Central memory CD8-positive, alpha-beta T cell (primary cell): ENCODE results near the gene SCFD2.
"Not testable (repeated sequence)": the region's sequence is repeated elsewhere in the genome, so short reads cannot be mapped to it uniquely, and the experiment has no call there.

ENCODE experiments used
- ATAC-seq: fragments of 150-1000 bp; cut with Tn5 transposase; replicated peaks from 2 replicates; pipeline ENCODE4 v1.10.0; 2022; ENCODE audit warnings: mild to moderate bottlenecking, moderate FRiP score, moderate number of reproducible peaks; ENCODE audit not compliant: poor library complexity, severe bottlenecking; ENCODE audit errors: extremely low read depth
- DNase-seq, 2 donors: peaks; one replicate each; pipeline ENCODE4 v3.0.0; 2021; ENCODE audit warnings: low spot score in 2 of 2
- H3K27ac Mint-ChIP-seq: one replicate; pipeline ENCODE4 v1.8.0; 2022; ENCODE audit warnings: low read depth, mild to moderate bottlenecking, moderate library complexity, mixed read lengths
- H3K27me3 Mint-ChIP-seq: one replicate; pipeline ENCODE4 v1.8.0; 2022; ENCODE audit warnings: mixed read lengths
- H3K36me3 Mint-ChIP-seq: one replicate; pipeline ENCODE4 v1.8.0; 2022; ENCODE audit warnings: mild to moderate bottlenecking, moderate library complexity, mixed read lengths; ENCODE audit not compliant: insufficient read depth
- H3K4me1 Mint-ChIP-seq: one replicate; pipeline ENCODE4 v1.8.0; 2022; ENCODE audit warnings: mixed read lengths
- H3K4me3 Mint-ChIP-seq: one replicate; pipeline ENCODE4 v1.8.0; 2022; ENCODE audit warnings: mild to moderate bottlenecking, moderate library complexity, mixed read lengths
- H3K9me3 Mint-ChIP-seq: one replicate; pipeline ENCODE4 v1.8.0; 2022; ENCODE audit warnings: mixed read lengths

The SCFD2 gene

DNA sequence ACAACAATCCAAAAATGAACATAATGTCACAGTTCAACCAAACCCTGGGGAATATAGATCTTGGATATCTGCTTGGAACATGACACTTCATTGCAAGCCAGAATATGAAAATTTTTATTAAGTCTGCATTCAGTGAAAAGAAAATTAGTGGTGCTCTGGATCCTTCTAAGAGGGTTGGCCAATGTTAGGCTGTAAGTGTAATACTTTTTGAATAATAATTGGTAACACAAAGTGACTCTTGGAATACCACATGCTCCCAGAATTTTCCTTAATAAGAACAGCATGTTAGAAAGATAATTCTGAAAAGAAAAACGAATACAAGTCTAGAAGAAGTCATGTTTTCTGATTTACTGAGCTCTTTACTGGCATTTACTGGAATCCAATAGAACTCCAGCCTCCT is 328.0 kb downstream of the SCFD2 start:
- H3K36me3 Mint-ChIP-seq, result no peaks in the 10 kb centered on the region
- H3K27ac Mint-ChIP-seq, result no peak overlapping the region
- no peaks in the 10 kb centered on the region for H3K9me3 Mint-ChIP-seq
- H3K4me1 Mint-ChIP-seq, result peaks cover 18% of the 10 kb centered on the region
- ATAC-seq (no peak), DNase-seq (no peak)
- no peak overlapping the region for H3K4me3 Mint-ChIP-seq
- H3K27me3 Mint-ChIP-seq, result no peaks in the 10 kb centered on the region

DNA sequence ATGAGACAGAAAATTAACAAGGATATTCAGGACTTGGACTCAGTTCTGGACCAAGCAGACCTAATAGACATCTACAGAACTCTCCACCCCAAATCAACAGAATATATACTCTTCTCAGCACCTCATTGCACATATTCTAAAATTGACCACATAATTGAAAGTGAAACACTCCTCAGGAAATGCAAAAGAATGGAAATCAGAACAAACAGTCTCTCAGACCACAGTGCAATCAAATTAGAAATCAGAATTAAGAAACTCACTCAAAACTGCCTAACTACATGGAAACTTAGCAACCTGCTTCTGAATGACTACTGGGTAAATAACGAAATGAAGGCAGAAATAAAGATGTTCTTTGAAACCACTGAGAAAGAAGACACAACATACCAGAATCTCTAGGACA is 333.0 kb downstream of the SCFD2 start:
- not testable (repeated sequence) for H3K27me3 Mint-ChIP-seq, H3K27ac Mint-ChIP-seq, H3K4me3 Mint-ChIP-seq, DNase-seq, H3K9me3 Mint-ChIP-seq, ATAC-seq, H3K36me3 Mint-ChIP-seq
- H3K4me1 Mint-ChIP-seq, result peaks cover 31% of the 10 kb centered on the region

DNA sequence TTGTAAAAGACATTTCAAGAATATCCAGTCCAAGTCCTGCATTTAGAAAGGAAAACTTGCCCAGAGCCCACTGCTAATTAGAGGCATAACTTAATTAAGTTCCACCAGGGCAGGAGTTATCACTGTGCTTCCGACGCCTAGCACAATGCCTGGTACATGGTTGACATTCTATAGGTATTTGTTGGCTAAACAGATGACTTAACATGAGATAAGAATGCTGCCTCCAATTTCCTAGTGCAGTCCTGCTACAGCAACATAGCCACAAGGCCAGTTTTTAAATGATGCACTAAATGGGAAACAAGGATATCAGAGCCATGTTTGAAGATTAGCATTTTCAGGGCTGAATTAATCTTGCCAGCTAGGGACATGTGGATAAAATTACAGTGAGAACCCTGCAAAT is 339.6 kb downstream of the SCFD2 start:
- DNase-seq (no peak), ATAC-seq (no peak)
- Mint-ChIP-seq H3K27ac (no peak overlapping the region), H3K36me3 (no peaks in the 10 kb centered on the region), H3K27me3 (no peaks in the 10 kb centered on the region), H3K9me3 (no peaks in the 10 kb centered on the region), H3K4me1 (peaks cover under 1% of the 10 kb centered on the region), H3K4me3 (no peak overlapping the region)

DNA sequence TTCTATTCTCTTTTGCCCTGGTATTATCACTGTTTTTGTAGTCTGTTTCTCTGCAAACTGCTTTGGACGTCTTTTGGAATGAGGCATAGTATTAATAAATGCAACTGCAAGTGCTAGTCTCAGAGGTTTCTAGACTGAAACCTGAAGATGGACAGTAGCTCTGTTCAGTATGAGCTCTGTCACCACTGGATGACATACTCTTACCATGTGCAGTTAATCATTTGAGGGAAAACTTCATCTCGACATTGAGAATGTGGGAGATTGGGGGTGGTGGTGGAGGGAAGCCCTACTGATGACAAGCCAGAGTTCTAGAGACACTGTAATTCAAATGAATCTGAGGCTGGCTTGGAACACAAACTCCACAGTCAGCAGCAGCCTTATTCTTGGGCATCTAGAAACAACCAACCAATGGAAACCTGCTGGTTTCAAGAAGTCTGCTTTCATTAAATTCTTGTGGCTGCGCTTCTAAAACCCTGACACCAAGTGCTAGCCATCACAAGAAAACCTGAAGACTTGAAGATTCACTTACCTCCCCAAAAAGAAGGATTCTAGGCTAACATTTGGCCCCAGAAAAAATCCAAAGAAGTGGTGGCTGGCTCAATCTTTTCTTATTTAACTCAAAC is 342.1 kb downstream of the SCFD2 start:
- Mint-ChIP-seq H3K4me1 (no peaks in the 10 kb centered on the region), H3K36me3 (no peaks in the 10 kb centered on the region), H3K9me3 (no peaks in the 10 kb centered on the region), H3K4me3 (no peak overlapping the region), H3K27ac (no peak overlapping the region), H3K27me3 (no peaks in the 10 kb centered on the region)
- ATAC-seq (no peak), DNase-seq (no peak)

DNA sequence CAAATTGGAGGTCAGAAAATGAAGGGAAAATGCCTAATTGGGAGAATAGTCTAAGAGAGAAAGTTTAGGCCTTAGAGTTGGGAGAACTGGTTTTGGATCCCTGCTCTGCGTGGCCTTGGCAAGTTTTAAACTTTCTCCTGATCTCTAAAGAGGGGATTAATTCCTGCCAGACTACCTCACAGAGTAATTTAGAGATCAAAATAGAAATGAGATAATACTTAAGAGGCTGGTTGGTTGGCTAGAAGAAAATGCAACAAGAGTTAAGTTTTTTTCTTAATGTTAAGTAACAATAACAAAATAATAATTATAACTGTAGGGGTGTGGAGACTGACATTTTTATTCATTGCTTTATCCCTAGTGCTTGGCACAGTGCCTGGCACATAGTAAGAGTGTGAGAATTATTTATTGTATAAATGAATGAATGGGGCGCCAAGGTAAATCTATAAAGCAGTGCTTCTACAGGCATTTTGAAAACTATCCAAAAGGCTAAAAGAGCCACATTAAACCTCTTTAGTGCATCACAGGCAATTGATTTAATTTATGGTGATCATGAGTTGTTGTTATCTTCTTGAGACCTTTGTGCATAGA is 343.3 kb downstream of the SCFD2 start:
- DNase-seq (no peak), ATAC-seq (no peak)

DNA sequence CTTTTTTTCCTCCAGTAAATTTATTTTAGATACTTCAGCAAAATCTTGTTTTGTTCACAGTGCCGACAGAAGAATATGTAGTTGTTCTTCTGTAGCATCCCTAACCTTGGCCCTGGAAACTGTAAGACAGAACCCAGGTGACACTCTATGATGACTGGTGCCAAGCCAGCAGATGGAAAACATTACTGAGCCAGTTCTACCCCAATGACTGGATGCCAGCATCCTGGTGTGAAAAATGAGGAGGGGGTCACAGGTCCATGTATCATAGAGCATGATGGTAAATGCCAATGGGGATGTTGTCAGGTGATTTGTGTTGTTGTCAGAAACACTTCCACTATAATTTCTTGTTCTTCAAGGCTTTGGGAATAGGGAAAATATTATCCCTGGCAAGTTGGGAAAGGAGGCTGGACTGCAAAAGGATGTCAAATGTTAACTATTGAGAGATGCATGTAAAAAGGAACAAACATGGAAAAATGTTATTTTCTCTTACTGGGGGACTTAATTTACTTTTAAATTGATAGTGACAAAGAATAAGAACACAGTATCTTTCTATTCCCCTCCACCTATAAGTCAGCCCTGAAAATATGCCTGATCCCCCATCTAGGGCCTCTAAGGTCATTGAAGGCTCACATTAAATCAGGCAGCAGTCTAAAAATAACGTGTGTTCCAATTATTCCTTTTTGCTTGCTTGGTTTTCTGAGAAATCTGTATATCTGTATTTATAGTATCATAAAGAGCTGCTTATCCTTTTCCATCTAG is 343.9 kb downstream of the SCFD2 start:
- DNase-seq (no peak), ATAC-seq (no peak)
- Mint-ChIP-seq H3K27ac (no peak overlapping the region), H3K4me3 (no peak overlapping the region), H3K36me3 (no peaks in the 10 kb centered on the region), H3K9me3 (no peaks in the 10 kb centered on the region), H3K27me3 (no peaks in the 10 kb centered on the region), H3K4me1 (no peaks in the 10 kb centered on the region)

More for the DNA sequence above, 343.3 kb downstream of the SCFD2 start:
- Mint-ChIP-seq H3K9me3 (no peaks in the 10 kb centered on the region), H3K27ac (no peak overlapping the region), H3K4me1 (no peaks in the 10 kb centered on the region), H3K27me3 (no peaks in the 10 kb centered on the region), H3K4me3 (no peak overlapping the region), H3K36me3 (no peaks in the 10 kb centered on the region)

DNA sequence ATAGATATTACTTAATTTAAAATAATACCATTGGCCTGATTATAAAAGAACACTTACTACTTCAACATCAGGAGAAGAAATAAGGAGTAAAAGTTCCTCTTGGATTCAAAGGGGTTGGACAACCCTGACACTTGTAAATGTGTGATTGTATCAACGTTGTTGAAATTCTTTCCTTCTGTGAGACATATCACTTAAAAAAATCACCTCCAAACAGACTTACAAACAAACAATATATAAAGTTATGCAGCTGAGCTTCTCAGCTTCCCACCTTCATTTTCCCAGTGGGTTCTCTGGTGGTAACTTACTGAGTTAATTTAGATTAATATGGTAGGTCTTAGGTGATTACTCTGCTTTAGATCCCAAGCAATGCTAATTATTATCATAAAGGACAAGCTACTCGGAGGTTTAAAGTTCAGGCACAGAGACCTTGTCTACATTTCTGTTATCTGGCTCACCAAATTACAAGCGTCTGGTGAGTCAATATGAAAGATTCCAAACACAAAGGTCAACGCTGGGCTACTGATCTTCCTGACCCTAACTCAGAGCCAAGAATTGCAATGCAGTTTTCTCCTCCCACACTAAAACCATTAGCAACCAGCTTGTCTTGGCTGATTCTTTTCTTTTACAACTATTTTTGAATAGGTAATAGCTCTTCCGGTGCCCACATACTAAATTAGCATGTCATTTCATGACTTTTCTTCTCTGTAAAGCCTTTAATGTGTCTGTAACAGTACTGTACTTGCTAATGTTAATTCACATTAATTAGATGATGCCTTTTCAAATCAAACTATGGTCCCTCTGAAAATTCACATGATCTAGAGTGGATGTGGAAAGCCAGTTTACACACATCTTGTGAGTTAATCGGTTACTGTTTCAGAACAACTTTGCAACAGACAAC is 346.1 kb downstream of the SCFD2 start:
- Mint-ChIP-seq H3K4me3 (no peak overlapping the region), H3K36me3 (no peaks in the 10 kb centered on the region), H3K27ac (no peak overlapping the region), H3K27me3 (no peaks in the 10 kb centered on the region), H3K4me1 (no peaks in the 10 kb centered on the region), H3K9me3 (no peaks in the 10 kb centered on the region)
- no peak for ATAC-seq
- no peak for DNase-seq

DNA sequence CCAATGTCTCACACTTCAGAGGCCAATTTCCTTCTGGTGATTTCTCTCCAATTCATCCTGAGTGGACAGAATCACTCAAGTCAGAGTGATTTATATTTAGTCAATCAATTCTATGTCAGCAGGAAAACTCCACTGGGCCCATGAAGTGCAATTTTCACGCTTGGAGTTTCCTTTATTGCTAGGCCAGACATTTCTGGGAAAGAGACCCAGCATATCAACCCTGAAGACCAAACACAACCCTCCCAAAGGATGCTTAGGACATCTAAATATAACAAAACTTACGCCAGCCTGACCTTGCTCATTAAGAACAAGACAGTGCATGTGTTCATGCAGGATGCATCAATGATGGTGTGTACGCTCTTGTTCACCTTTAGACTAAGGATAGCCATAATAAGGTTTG is 347.4 kb downstream of the SCFD2 start:
- ATAC-seq, result no peak
- no peaks in the 10 kb centered on the region for H3K36me3 Mint-ChIP-seq
- no peaks in the 10 kb centered on the region for H3K9me3 Mint-ChIP-seq
- H3K4me1 Mint-ChIP-seq, result no peaks in the 10 kb centered on the region
- no peak overlapping the region for H3K4me3 Mint-ChIP-seq
- no peaks in the 10 kb centered on the region for H3K27me3 Mint-ChIP-seq
- no peak overlapping the region for H3K27ac Mint-ChIP-seq
- no peak for DNase-seq

DNA sequence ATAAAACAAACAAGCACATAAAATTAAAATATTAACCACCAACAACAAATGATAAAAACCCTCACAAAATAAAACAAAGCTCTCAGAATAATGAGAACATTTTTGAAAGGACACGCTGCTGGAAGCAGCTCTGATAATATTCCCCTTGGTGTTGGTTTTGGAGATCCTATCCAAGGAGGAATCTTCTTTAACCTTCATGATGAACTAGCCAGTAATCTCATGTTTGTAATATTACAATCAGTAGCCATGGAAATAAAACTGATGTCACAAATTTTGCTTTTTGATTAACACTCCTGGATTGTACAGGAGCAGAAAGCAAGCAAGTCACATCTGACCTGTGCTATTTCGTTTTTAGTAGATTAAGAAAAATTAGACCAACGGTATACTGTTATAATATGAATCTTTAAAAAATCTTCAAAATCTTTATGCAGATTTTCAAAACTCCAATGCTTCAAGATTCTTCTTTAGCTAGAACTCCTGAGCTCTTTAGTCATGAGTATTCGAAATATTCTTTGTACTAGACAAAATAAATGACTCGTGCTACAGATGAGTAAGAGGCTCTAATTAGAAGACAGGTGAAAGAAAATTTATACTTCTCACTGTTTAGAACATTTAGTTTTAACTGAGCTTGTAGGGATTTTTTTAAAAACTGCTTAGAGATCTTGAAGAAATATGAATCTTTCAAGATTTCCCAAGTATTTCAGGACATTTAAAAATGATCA is 349.6 kb downstream of the SCFD2 start:
- Mint-ChIP-seq H3K4me3 (no peak overlapping the region), H3K36me3 (no peaks in the 10 kb centered on the region), H3K4me1 (peaks cover 11% of the 10 kb centered on the region), H3K9me3 (no peaks in the 10 kb centered on the region), H3K27me3 (no peaks in the 10 kb centered on the region), H3K27ac (no peak overlapping the region)
- DNase-seq, result no peak
- ATAC-seq, result no peak

DNA sequence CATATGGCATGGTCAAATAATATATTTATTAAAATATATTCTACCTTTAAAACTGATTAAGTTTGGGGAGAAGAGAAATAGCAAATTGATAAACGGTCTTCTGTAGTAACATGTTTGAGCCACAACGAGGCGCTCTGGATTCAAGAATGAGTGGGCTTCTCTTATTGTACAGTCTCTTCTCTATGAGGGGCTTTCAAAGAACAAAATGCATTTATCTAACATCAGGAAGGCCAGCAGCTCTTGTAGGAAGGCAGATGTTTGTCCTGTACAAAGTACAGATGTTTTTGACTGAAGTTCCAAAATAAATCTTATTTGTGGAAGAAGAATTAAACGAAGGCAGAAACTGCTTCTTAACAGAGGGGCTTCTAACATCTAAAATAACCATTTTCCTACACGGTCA is 350.2 kb downstream of the SCFD2 start:
- Mint-ChIP-seq H3K4me3 (no peak overlapping the region), H3K36me3 (no peaks in the 10 kb centered on the region), H3K27me3 (no peaks in the 10 kb centered on the region), H3K27ac (no peak overlapping the region), H3K9me3 (no peaks in the 10 kb centered on the region), H3K4me1 (peaks cover 11% of the 10 kb centered on the region)
- ATAC-seq, result no peak
- DNase-seq, result no peak

DNA sequence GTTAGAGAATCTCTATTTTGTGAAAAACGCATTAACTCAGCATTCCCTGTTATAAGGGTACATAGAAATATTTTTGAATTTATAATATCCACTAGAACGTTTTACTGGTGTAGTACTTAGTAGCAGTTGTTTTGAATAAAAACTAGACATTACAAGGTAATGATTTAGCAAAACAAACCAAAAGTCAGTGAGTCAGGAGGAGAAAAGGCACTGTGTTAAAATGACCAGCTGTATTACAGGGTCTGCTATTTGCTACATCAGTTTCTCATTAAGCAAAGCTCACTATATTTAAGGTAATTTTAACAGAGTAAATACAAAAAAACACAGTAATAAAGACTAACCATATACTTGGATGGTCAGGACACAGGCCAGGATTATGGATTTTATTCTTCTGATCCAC is 351.0 kb downstream of the SCFD2 start:
- peaks cover 11% of the 10 kb centered on the region for H3K4me1 Mint-ChIP-seq
- no peak overlapping the region for H3K27ac Mint-ChIP-seq
- ATAC-seq (no peak), DNase-seq (no peak)
- H3K36me3 Mint-ChIP-seq, result no peaks in the 10 kb centered on the region
- H3K27me3 Mint-ChIP-seq, result no peaks in the 10 kb centered on the region
- H3K9me3 Mint-ChIP-seq, result no peaks in the 10 kb centered on the region
- no peak overlapping the region for H3K4me3 Mint-ChIP-seq
